ENCODE data around the gene RP9. TPM values are rescaled to one million over a fixed set of nuclear protein-coding genes. Genes with fewer than 3 reads are reported as not detected.

The RP9 gene
- total RNA-seq, 4 donors from 2014 or later = 7.3 to 25.6 (median 13.7) TPM

GRCh38 chr7:33118383-33118782 lies 9.2 kb upstream of the RP9 start:
- no peak overlapping the region for H3K27ac ChIP-seq
- H3K27me3 ChIP-seq = no peaks in the 10 kb centered on the region
- TF ChIP-seq CTCF (IDR thresholded peaks at IDR 0.05) (no peak), POLR2A (IDR thresholded peaks at IDR 0.05) (no peak)
- no peaks in the 10 kb centered on the region for H3K4me1 ChIP-seq
- no peak for DNase-seq
- H3K36me3 ChIP-seq = no peaks in the 10 kb centered on the region
- H3K4me3 ChIP-seq = no peak overlapping the region
- no peaks in the 10 kb centered on the region for H3K9me3 ChIP-seq

GRCh38 chr7:33114976-33115375 lies 5.8 kb upstream of the RP9 start:
- no peak for TF ChIP-seq POLR2A (IDR thresholded peaks at IDR 0.05)
- TF ChIP-seq CTCF (IDR thresholded peaks at IDR 0.05) = no peak
- Histone ChIP-seq H3K9me3 (no peaks in the 10 kb centered on the region), H3K4me3 (no peak overlapping the region), H3K36me3 (no peaks in the 10 kb centered on the region), H3K4me1 (peaks cover 0 to under 1% (median 0%) of the 10 kb centered on the region in 4 donors), H3K27me3 (no peaks in the 10 kb centered on the region), H3K27ac (no peak overlapping the region)
- no peak for DNase-seq

- H3K27ac ChIP-seq = no peak overlapping the region
- TF ChIP-seq POLR2A (IDR thresholded peaks at IDR 0.05) (no peak), CTCF (IDR thresholded peaks at IDR 0.05) (no peak)
- DNase-seq = no peak
- peaks cover 0 to 24% (median 7%) of the 10 kb centered on the region in 4 donors for H3K4me1 ChIP-seq
- H3K36me3 ChIP-seq = no peaks in the 10 kb centered on the region
- H3K4me3 ChIP-seq = no peak overlapping the region
- no peaks in the 10 kb centered on the region for H3K27me3 ChIP-seq
- H3K9me3 ChIP-seq = no peaks in the 10 kb centered on the region
Observed at GRCh38 chr7:33111614-33112013, 2.4 kb upstream of the RP9 start.

- peak in 2 of 3 donors; percentile 39 to 55 for DNase-seq
- H3K4me3 ChIP-seq = peak overlapping the region; percentile 95 to 100 (median 98)
- H3K4me1 ChIP-seq = peaks cover 0 to 24% (median 7%) of the 10 kb centered on the region in 4 donors
- no peaks in the 10 kb centered on the region for H3K36me3 ChIP-seq
- H3K9me3 ChIP-seq = no peaks in the 10 kb centered on the region
- peak overlapping the region in 3 of 4 donors; percentile 39 to 88 (median 81) for H3K27ac ChIP-seq
- no peaks in the 10 kb centered on the region for H3K27me3 ChIP-seq
- TF ChIP-seq POLR2A (IDR thresholded peaks at IDR 0.05) (no peak), CTCF (IDR thresholded peaks at IDR 0.05) (no peak)
Observed at GRCh38 chr7:33109758-33110238, 594 bp upstream of the RP9 start.

- H3K27ac ChIP-seq = peak overlapping the region; percentile 72 to 88 (median 84)
- no peak for DNase-seq
- H3K36me3 ChIP-seq = peaks cover 0 to 2% (median 0%) of the 10 kb centered on the region in 3 donors
- peak overlapping the region; percentile 95 to 100 (median 98) for H3K4me3 ChIP-seq
- peaks cover 0 to 24% (median 7%) of the 10 kb centered on the region in 4 donors for H3K4me1 ChIP-seq
- no peaks in the 10 kb centered on the region for H3K9me3 ChIP-seq
- TF ChIP-seq POLR2A (IDR thresholded peaks at IDR 0.05) (no peak), CTCF (IDR thresholded peaks at IDR 0.05) (no peak)
- no peaks in the 10 kb centered on the region for H3K27me3 ChIP-seq
Observed at GRCh38 chr7:33108554-33109004, 625 bp downstream of the RP9 start.

Measured in Peyer's patch (tissue), 4 donors.